22Rv1 (cell line): ENCODE results near the gene AEBP1.

Experiments used
- CTCF ChIP-seq: fragments of 450-650 bp; IDR thresholded peaks from 2 replicates; pipeline ENCODE4 v1.5.1; 2017; ENCODE audit warnings: mild to moderate bottlenecking
- ZFX ChIP-seq: fragments of 450-650 bp; IDR thresholded peaks from 2 replicates; pipeline ENCODE4 v1.6.1; 2017; ENCODE audit warnings: antibody characterized with exemption, borderline replicate concordance

GRCh38 chr7:44103923-44104859 lies at the start of gene AEBP1:
- TF ChIP-seq CTCF (no peak), ZFX (no peak)
